NCI-H82 (cell line): Measurements from ENCODE around the gene SLC22A15.

ENCODE experiments used
- DNase-seq: peaks from one replicate; lab custom pipeline; 2025; lab: John Stamatoyannopoulos, UW

Gene SLC22A15

GRCh38 chr1:116099919-116100318 is 123.6 kb downstream of the SLC22A15 start:
- DNase-seq = no peak

- DNase-seq = no peak
These were observed 128.4 kb downstream of the SLC22A15 start for GRCh38 chr1:116104667-116105066.

- DNase-seq = no peak
These were observed 129.7 kb downstream of the SLC22A15 start for GRCh38 chr1:116105996-116106395.

GRCh38 chr1:116106646-116107045 is 130.3 kb downstream of the SLC22A15 start:
- DNase-seq = no peak

GRCh38 chr1:116107371-116107770 is 131.1 kb downstream of the SLC22A15 start:
- DNase-seq = no peak

GRCh38 chr1:116110567-116111523 is 134.5 kb downstream of the SLC22A15 start, which contains the start of gene MAB21L3:
TSS of gene MAB21L3 (plus strand) at chr1:116111399. CDS start at chr1:116112616, 1,217 bp downstream.
- no peak for DNase-seq

- no peak for DNase-seq
These were observed 135.3 kb downstream of the SLC22A15 start for GRCh38 chr1:116111524-116112021.

- no peak for DNase-seq
These were observed 136.3 kb downstream of the SLC22A15 start for GRCh38 chr1:116112388-116113140.

GRCh38 chr1:116113615-116114014 is 137.3 kb downstream of the SLC22A15 start:
- no peak for DNase-seq

- DNase-seq = no peak
These were observed 139.4 kb downstream of the SLC22A15 start for GRCh38 chr1:116115476-116116439.

- DNase-seq = no peak
These were observed 142.2 kb downstream of the SLC22A15 start for GRCh38 chr1:116118471-116118870.
